Mesothelial cell of epicardium (in vitro differentiated cells): ENCODE results near the gene MXD1. TPM values are rescaled to one million over a fixed set of nuclear protein-coding genes. Genes with fewer than 3 reads are reported as not detected.
"Not testable (repeated sequence)": the region's sequence is repeated elsewhere in the genome, so short reads cannot be mapped to it uniquely, and the experiment has no call there.

Source experiments
- DNase-seq, 2 experiments: peaks; one replicate each; pipeline ENCODE4 v3.0.0; 2021; ENCODE audit warnings: low spot score in 2 of 2; ENCODE audit not compliant: unreplicated experiment in 2 of 2
- H3K27ac Mint-ChIP-seq: 2 replicates; pipeline ENCODE4 v1.8.0; 2021; ENCODE audit warnings: mixed read lengths
- H3K27me3 Mint-ChIP-seq: 2 replicates; pipeline ENCODE4 v1.8.0; 2021; ENCODE audit warnings: low read depth, mixed read lengths
- H3K36me3 Mint-ChIP-seq: 2 replicates; pipeline ENCODE4 v1.8.0; 2021; ENCODE audit warnings: mixed read lengths
- H3K4me1 Mint-ChIP-seq: 2 replicates; pipeline ENCODE4 v1.8.0; 2021; ENCODE audit warnings: mixed read lengths
- H3K4me3 Mint-ChIP-seq: 2 replicates; pipeline ENCODE4 v1.8.0; 2021; ENCODE audit warnings: mild to moderate bottlenecking, moderate library complexity, mixed read lengths
- H3K9me3 Mint-ChIP-seq: 2 replicates; pipeline ENCODE4 v1.8.0; 2021; ENCODE audit warnings: mixed read lengths
- total RNA-seq: library from RNA; stranded (reverse); gene quantifications from 3 replicates; pipeline ENCODE4 v1.2.1, GENCODE V29; 2021
- TF ChIP-seq, protein P1 (sequence below): fragments of 200-600 bp; sonication (generic); IDR thresholded peaks from one replicate; pipeline ENCODE4 v1.5.0; 2021; ENCODE audit warnings: antibody characterized with exemption; ENCODE audit not compliant: unreplicated experiment

MXD1 gene
- total RNA-seq, 1 donor from 2014 or later = 8.7 TPM

DNA sequence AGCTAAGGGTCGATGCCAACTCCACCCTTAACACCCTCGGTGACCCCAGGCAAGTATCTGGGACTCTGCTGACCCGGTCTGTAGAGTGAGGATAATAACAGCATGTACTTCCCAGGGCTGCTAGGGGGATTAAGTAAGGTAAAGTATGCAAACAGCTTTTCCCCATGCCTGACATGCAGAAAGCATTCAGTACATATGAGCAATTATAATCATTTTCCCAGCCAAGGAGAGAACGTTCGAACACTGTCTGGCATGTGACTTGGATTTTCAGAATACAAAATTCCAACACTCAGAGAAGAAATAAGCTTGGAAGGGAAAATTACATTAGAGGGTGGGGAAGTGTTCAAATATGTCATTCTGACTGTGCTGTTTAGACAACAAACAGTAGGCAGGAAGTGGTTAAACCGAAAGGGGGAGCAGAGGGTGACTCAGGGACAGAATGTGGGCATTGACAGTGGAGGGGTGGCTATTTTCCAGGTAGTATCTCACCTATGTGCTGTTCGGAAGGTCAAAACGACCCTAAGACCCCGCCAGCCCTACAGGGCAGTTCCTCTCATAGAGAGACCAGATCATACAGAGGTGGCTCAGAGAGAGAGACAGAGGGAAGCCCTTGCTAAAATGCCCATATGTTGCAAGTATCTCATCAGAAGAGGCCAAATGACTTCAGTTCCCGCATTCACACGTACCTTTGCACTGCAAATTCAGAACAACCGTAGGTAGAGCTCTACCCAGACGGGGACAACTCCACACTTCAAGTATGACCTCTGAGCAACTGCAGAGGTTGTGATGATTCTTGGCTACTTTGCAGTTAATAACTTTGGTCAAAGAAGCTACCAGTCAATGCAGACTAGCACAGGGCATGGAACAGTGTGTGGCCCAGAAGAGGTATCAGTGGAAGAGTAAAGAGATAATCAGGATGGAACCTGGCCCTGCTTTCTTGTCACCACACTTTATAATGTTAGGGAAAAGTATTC is 31.7 kb downstream of the MXD1 start:
- no peaks in the 10 kb centered on the region for H3K9me3 Mint-ChIP-seq
- H3K27ac Mint-ChIP-seq = no peak overlapping the region
- TF ChIP-seq, protein P1, sequence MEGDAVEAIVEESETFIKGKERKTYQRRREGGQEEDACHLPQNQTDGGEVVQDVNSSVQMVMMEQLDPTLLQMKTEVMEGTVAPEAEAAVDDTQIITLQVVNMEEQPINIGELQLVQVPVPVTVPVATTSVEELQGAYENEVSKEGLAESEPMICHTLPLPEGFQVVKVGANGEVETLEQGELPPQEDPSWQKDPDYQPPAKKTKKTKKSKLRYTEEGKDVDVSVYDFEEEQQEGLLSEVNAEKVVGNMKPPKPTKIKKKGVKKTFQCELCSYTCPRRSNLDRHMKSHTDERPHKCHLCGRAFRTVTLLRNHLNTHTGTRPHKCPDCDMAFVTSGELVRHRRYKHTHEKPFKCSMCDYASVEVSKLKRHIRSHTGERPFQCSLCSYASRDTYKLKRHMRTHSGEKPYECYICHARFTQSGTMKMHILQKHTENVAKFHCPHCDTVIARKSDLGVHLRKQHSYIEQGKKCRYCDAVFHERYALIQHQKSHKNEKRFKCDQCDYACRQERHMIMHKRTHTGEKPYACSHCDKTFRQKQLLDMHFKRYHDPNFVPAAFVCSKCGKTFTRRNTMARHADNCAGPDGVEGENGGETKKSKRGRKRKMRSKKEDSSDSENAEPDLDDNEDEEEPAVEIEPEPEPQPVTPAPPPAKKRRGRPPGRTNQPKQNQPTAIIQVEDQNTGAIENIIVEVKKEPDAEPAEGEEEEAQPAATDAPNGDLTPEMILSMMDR = no peak
- peaks cover 3% of the 10 kb centered on the region for H3K36me3 Mint-ChIP-seq
- no peaks in the 10 kb centered on the region for H3K27me3 Mint-ChIP-seq
- DNase-seq = no peak
- no peak overlapping the region for H3K4me3 Mint-ChIP-seq
- no peaks in the 10 kb centered on the region for H3K4me1 Mint-ChIP-seq

DNA sequence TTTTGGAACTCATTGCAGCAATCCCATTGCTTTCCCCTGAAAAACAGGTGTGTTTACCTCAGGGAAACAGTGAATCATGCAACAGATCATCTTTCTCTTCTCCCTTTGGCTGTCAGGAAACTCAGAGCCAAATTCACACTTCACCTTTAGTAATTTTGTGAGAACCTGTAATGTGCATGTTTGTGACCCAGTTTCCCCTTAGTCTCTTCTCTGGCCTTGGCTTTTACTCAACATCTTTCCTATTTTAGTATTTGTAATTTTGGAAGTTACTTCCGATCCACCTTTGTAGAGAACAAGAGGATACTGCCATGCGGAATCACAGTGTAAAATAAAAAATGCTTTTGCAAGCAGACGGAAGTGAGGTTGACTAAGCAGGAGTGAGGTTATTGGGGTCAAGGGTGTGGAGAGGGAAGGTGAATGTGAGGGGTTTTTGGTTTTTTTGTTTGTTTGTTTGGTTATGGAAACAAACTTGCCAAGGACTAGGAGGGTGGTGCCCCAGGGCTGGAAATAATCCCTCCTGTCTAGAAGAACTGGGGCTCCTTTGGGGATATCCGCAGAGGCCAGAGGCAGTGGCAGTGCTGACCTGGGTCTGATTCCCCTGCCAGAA is 32.5 kb downstream of the MXD1 start:
- peaks cover 3% of the 10 kb centered on the region for H3K36me3 Mint-ChIP-seq
- no peaks in the 10 kb centered on the region for H3K9me3 Mint-ChIP-seq
- no peaks in the 10 kb centered on the region for H3K4me1 Mint-ChIP-seq
- H3K4me3 Mint-ChIP-seq = no peak overlapping the region
- DNase-seq = no peak
- no peaks in the 10 kb centered on the region for H3K27me3 Mint-ChIP-seq
- no peak overlapping the region for H3K27ac Mint-ChIP-seq
- TF ChIP-seq, protein P1 = no peak

- TF ChIP-seq, protein P1 = no peak
- peaks cover under 1% of the 10 kb centered on the region for H3K36me3 Mint-ChIP-seq
- no peak overlapping the region for H3K4me3 Mint-ChIP-seq
- H3K9me3 Mint-ChIP-seq = no peaks in the 10 kb centered on the region
- H3K27me3 Mint-ChIP-seq = no peaks in the 10 kb centered on the region
- peak in 1 of 2 experiments; percentile 36 for DNase-seq
- H3K27ac Mint-ChIP-seq = no peak overlapping the region
- no peaks in the 10 kb centered on the region for H3K4me1 Mint-ChIP-seq
Observed at GRCh38 chr2:69948032-69948962, 33.4 kb downstream of the MXD1 start.

DNA sequence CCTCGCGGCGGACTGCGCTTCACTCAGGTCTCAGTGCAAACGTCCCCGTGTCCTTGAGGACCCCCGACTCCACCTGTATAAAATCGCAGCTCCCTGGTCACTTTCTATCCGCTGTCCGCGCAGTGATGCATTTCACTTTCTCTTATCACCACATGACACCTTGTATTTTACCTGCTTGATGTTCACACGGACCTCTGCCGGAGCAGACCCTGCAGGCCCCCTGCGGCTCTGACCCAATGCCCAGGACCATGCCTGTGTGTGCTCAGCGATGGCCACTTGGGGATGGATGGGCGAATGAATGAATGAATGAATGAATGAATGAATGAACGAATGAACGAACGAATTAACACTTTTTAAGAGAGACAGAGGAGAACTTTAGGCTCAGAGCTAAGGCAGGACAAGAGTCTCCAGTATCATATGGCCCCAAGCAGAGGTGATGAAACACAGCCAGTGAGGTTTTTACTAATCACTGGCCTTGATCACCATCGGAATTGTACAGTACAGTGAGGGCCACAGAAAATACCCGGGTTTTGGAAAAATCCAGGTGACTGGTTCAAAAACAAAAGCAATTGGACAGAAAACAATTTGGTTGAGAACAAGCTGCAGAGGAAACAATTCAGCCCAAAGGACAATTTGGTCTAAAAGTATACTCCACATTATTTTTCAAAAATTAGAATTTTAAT is 34.2 kb downstream of the MXD1 start:
- H3K36me3 Mint-ChIP-seq = no peaks in the 10 kb centered on the region
- no peak overlapping the region for H3K27ac Mint-ChIP-seq
- no peaks in the 10 kb centered on the region for H3K9me3 Mint-ChIP-seq
- TF ChIP-seq, protein P1 = no peak
- H3K4me3 Mint-ChIP-seq = no peak overlapping the region
- no peaks in the 10 kb centered on the region for H3K27me3 Mint-ChIP-seq
- H3K4me1 Mint-ChIP-seq = no peaks in the 10 kb centered on the region
- DNase-seq = no peak

GRCh38 chr2:69950241-69950640 is 35.3 kb downstream of the MXD1 start:
- TF ChIP-seq, protein P1 = no peak
- H3K27me3 Mint-ChIP-seq = peaks cover under 1% of the 10 kb centered on the region
- no peak for DNase-seq
- no peaks in the 10 kb centered on the region for H3K36me3 Mint-ChIP-seq
- no peaks in the 10 kb centered on the region for H3K4me1 Mint-ChIP-seq
- H3K27ac Mint-ChIP-seq = no peak overlapping the region
- no peak overlapping the region for H3K4me3 Mint-ChIP-seq
- H3K9me3 Mint-ChIP-seq = no peaks in the 10 kb centered on the region

- not testable (repeated sequence) for H3K27ac Mint-ChIP-seq, DNase-seq, H3K4me3 Mint-ChIP-seq, H3K4me1 Mint-ChIP-seq, H3K9me3 Mint-ChIP-seq, H3K36me3 Mint-ChIP-seq, H3K27me3 Mint-ChIP-seq
Observed at GRCh38 chr2:69950671-69951070, 35.8 kb downstream of the MXD1 start.
